ENCODE measurements around the gene CDHR1.

GRCh38 chr10:84166620-84167288 is 27.6 kb upstream of the CDHR1 start:
- no peak for TF ChIP-seq YY1 (IDR thresholded peaks at IDR 0.05; ENCODE audit: insufficient read depth, insufficient read length)
- TF ChIP-seq ZNF274 (IDR thresholded peaks at IDR 0.05; ENCODE audit: low read depth, low read length) = no peak

All from NT2/D1 (cell line).